HepG2 (cell line): ENCODE results near the gene ZBTB7C.

ENCODE experiments used
- NONO ChIP-seq, 2 experiments: fragments of 450-650 bp in 1 of 2; sonication (generic) in 1 of 2; formaldehyde crosslinking in 1 of 2; IDR thresholded peaks in 1 of 2; conservative IDR thresholded peaks in 1 of 2; 2 replicates each; pipeline versions ENCODE4 v1.6.1 to v1.8.0; 2017 to 2022; ENCODE audit warnings: mild to moderate bottlenecking in 1 of 2, missing genetic modification reagents in 1 of 2, moderate library complexity in 1 of 2
- RORA ChIP-seq: sonication (generic); formaldehyde crosslinking; IDR thresholded peaks from 2 replicates; pipeline ENCODE4 v1.5.0; 2020; ENCODE audit warnings: mild to moderate bottlenecking, missing genetic modification reagents, moderate library complexity
- TF ChIP-seq, protein P1 (sequence below): IDR thresholded peaks from 2 replicates; pipeline ENCODE4 v1.6.1; 2016; ENCODE audit warnings: control low read depth
- TF ChIP-seq, protein P2 (sequence below): sonication (generic); formaldehyde crosslinking; IDR thresholded peaks from 2 replicates; pipeline ENCODE4 v1.4.0; 2020; ENCODE audit warnings: missing genetic modification reagents, borderline replicate concordance
- TF ChIP-seq, protein P3 (sequence below): sonication (generic); formaldehyde crosslinking; IDR thresholded peaks from 2 replicates; pipeline ENCODE4 v1.5.0; 2020; ENCODE audit warnings: mild to moderate bottlenecking, missing genetic modification reagents, moderate library complexity
- TF ChIP-seq, protein P4 (sequence below): fragments of 450-650 bp; IDR thresholded peaks from 2 replicates; pipeline ENCODE4 v1.6.1; 2017; ENCODE audit warnings: mild to moderate bottlenecking

DNA sequence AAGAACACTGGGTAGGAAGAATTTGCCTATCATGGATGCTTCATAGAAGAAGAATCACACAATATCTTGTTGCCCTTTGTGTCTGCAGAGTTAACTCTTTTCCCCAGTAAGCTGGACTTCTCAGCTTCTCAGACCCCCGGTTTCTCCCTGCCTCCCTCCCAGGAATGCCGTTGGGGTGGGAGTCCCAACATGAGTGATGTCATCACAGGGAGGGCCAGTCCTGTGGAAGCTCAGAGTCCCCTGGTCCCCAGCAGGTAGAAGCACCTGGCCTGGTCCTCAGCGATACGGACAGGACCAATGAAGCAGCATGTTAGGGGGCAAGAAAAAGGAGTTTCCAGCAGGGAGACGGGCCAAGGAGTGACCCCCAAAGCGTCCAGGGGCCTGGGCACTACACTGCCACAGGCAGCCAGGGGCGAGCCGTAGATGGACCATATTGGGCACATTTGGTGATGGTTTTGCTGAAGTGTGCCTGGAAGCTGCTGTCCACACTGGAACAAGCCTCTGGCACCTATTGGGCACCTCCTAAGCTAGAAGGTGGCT, 242.8 kb downstream of the ZBTB7C start:
- TF ChIP-seq, protein P1, sequence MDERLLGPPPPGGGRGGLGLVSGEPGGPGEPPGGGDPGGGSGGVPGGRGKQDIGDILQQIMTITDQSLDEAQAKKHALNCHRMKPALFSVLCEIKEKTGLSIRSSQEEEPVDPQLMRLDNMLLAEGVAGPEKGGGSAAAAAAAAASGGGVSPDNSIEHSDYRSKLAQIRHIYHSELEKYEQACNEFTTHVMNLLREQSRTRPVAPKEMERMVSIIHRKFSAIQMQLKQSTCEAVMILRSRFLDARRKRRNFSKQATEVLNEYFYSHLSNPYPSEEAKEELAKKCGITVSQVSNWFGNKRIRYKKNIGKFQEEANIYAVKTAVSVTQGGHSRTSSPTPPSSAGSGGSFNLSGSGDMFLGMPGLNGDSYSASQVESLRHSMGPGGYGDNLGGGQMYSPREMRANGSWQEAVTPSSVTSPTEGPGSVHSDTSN (CRISPR knock-in tag): no peak
- no peak for TF ChIP-seq NONO (IDR thresholded peaks at IDR 0.05)
- TF ChIP-seq NONO (CRISPR knock-in tag; conservative IDR thresholded peaks at IDR 0.05): no peak
- TF ChIP-seq, protein P2, sequence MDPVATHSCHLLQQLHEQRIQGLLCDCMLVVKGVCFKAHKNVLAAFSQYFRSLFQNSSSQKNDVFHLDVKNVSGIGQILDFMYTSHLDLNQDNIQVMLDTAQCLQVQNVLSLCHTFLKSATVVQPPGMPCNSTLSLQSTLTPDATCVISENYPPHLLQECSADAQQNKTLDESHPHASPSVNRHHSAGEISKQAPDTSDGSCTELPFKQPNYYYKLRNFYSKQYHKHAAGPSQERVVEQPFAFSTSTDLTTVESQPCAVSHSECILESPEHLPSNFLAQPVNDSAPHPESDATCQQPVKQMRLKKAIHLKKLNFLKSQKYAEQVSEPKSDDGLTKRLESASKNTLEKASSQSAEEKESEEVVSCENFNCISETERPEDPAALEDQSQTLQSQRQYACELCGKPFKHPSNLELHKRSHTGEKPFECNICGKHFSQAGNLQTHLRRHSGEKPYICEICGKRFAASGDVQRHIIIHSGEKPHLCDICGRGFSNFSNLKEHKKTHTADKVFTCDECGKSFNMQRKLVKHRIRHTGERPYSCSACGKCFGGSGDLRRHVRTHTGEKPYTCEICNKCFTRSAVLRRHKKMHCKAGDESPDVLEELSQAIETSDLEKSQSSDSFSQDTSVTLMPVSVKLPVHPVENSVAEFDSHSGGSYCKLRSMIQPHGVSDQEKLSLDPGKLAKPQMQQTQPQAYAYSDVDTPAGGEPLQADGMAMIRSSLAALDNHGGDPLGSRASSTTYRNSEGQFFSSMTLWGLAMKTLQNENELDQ (CRISPR knock-in tag): no peak
- TF ChIP-seq, protein P3, sequence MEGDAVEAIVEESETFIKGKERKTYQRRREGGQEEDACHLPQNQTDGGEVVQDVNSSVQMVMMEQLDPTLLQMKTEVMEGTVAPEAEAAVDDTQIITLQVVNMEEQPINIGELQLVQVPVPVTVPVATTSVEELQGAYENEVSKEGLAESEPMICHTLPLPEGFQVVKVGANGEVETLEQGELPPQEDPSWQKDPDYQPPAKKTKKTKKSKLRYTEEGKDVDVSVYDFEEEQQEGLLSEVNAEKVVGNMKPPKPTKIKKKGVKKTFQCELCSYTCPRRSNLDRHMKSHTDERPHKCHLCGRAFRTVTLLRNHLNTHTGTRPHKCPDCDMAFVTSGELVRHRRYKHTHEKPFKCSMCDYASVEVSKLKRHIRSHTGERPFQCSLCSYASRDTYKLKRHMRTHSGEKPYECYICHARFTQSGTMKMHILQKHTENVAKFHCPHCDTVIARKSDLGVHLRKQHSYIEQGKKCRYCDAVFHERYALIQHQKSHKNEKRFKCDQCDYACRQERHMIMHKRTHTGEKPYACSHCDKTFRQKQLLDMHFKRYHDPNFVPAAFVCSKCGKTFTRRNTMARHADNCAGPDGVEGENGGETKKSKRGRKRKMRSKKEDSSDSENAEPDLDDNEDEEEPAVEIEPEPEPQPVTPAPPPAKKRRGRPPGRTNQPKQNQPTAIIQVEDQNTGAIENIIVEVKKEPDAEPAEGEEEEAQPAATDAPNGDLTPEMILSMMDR (CRISPR knock-in tag): no peak
- TF ChIP-seq, protein P4, sequence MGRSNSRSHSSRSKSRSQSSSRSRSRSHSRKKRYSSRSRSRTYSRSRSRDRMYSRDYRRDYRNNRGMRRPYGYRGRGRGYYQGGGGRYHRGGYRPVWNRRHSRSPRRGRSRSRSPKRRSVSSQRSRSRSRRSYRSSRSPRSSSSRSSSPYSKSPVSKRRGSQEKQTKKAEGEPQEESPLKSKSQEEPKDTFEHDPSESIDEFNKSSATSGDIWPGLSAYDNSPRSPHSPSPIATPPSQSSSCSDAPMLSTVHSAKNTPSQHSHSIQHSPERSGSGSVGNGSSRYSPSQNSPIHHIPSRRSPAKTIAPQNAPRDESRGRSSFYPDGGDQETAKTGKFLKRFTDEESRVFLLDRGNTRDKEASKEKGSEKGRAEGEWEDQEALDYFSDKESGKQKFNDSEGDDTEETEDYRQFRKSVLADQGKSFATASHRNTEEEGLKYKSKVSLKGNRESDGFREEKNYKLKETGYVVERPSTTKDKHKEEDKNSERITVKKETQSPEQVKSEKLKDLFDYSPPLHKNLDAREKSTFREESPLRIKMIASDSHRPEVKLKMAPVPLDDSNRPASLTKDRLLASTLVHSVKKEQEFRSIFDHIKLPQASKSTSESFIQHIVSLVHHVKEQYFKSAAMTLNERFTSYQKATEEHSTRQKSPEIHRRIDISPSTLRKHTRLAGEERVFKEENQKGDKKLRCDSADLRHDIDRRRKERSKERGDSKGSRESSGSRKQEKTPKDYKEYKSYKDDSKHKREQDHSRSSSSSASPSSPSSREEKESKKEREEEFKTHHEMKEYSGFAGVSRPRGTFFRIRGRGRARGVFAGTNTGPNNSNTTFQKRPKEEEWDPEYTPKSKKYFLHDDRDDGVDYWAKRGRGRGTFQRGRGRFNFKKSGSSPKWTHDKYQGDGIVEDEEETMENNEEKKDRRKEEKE: no peak
- no peak for TF ChIP-seq RORA
